Panc1 (cell line): ENCODE data around the gene RPL41. TPM values are rescaled to one million over a fixed set of nuclear protein-coding genes. Genes with fewer than 3 reads are reported as not detected.

ENCODE experiments used
- ATAC-seq: fragments of 200-7000 bp; cut with Tn5 transposase; 2 replicates; pipeline ENCODE4 v1.9.1; 2020; ENCODE audit warnings: mild to moderate bottlenecking, moderate library complexity
- BruUV-seq: library from RNA; stranded (reverse); fragments of 400-500 nt; replicated peaks from 2 replicates; lab custom pipeline; 2021; lab: Mats Ljungman, UMichigan
- CTCF ChIA-PET: fragments of 300-600 bp; sonication (Branson Sonifier 250); formaldehyde crosslinking; loops from one replicate; lab custom pipeline; 2022; ENCODE audit warnings: antibody characterized with exemption; lab: Charles Lee
- POLR2A ChIA-PET: fragments of 300-600 bp; sonication (Branson Sonifier 250); formaldehyde crosslinking; loops from one replicate; lab custom pipeline; 2022; ENCODE audit warnings: antibody characterized with exemption; lab: Charles Lee
- DNase-seq: peaks from one replicate; pipeline ENCODE4 v3.0.0-alpha.2; 2010; ENCODE audit warnings: low read depth, low spot score
- H3K27ac ChIP-seq: 2 replicates; pipeline ENCODE4 v1.5.1; 2011; ENCODE audit warnings: mild to moderate bottlenecking, low read length, inconsistent platforms
- H3K27me3 ChIP-seq: fragments of 200-500 bp; sonication (Bioruptor generic); 2 replicates; pipeline ENCODE4 v1.6.0; 2014; ENCODE audit warnings: low read length, inconsistent platforms; ENCODE audit not compliant: control insufficient read depth, insufficient read depth
- H3K36me3 ChIP-seq: fragments of 200-500 bp; sonication (Bioruptor generic); 2 replicates; pipeline ENCODE4 v1.5.1; 2014; ENCODE audit warnings: inconsistent platforms, mild to moderate bottlenecking, low read length, moderate library complexity; ENCODE audit not compliant: control insufficient read depth, insufficient read depth
- H3K4me1 ChIP-seq: 2 replicates; pipeline ENCODE4 v1.5.1; 2011; ENCODE audit warnings: inconsistent platforms, mild to moderate bottlenecking, low read length, moderate library complexity; ENCODE audit not compliant: control insufficient read depth, insufficient read depth
- H3K4me3 ChIP-seq, 2 experiments: 2 replicates each; pipeline ENCODE4 v1.5.1; 2011 to 2012; ENCODE audit warnings: low read depth in 2 of 2, low read length in 2 of 2, mild to moderate bottlenecking in 2 of 2, inconsistent platforms in 1 of 2, moderate library complexity in 1 of 2
- H3K9me3 ChIP-seq: fragments of 200-500 bp; sonication (Bioruptor generic); 2 replicates; pipeline ENCODE4 v1.5.1; 2014; ENCODE audit warnings: low read depth, mild to moderate bottlenecking, inconsistent platforms, low read length, moderate library complexity; ENCODE audit not compliant: control insufficient read depth, insufficient read depth
- CTCF ChIP-seq: fragments of 450-650 bp; IDR thresholded peaks from 2 replicates; pipeline ENCODE4 v1.5.1; 2017; ENCODE audit warnings: mild to moderate bottlenecking
- POLR2AphosphoS5 ChIP-seq: IDR thresholded peaks from 2 replicates; pipeline ENCODE4 v1.6.1; 2012; ENCODE audit warnings: mild to moderate bottlenecking, low read depth, low read length, moderate library complexity
- SIN3A ChIP-seq: IDR thresholded peaks from 2 replicates; pipeline ENCODE4 v1.6.1; 2012; ENCODE audit warnings: low read depth, mild to moderate bottlenecking, low read length, moderate library complexity, borderline replicate concordance; ENCODE audit not compliant: insufficient read depth
- TCF7L2 ChIP-seq: IDR thresholded peaks from 2 replicates; pipeline ENCODE4 v1.6.1; 2011; ENCODE audit warnings: mild to moderate bottlenecking, low read depth, low read length, inconsistent platforms
- in situ Hi-C: cut with HindIII; loops from 2 replicates; pipeline ENCODE4 v1.10.0; 2016; ENCODE audit warnings: low sequenced_read_pairs, low pct_unique_long_range_greater_than_20kb
- intact Hi-C: fragments of 100-400 bp; cut with micrococcal nuclease; formaldehyde crosslinking; loops from one replicate; pipeline ENCODE4 v1.10.0; 2022; ENCODE audit not compliant: unreplicated experiment
- total RNA-seq: library from RNA; stranded (reverse); gene quantifications from one replicate; pipeline ENCODE4 v1.2.1, GENCODE V29; 2021; ENCODE audit not compliant: unreplicated experiment
- TF ChIP-seq, protein P1 (sequence below), 2 experiments: IDR thresholded peaks; 2 replicates each; pipeline ENCODE4 v1.6.1; 2011 to 2012; ENCODE audit warnings: low read depth in 2 of 2, control low read depth in 1 of 2, low read length in 1 of 2, mild to moderate bottlenecking in 1 of 2, moderate library complexity in 1 of 2; ENCODE audit not compliant: insufficient read depth in 1 of 2

Gene RPL41
- total RNA-seq, 1 experiment from 2014 or later: 2,264 TPM

GRCh38 chr12:56078931-56079722 is 37.3 kb upstream of the RPL41 start:
- peak; percentile 95 for ATAC-seq
- TF ChIP-seq TCF7L2 (no peak), CTCF (peak; percentile 96), SIN3A (peak; percentile 37; the same call in 1 of the 2 replicates), POLR2AphosphoS5 (0 out of 2 replicates have a peak, but pooled peaks have one; percentile 44)
- TF ChIP-seq, protein P1, sequence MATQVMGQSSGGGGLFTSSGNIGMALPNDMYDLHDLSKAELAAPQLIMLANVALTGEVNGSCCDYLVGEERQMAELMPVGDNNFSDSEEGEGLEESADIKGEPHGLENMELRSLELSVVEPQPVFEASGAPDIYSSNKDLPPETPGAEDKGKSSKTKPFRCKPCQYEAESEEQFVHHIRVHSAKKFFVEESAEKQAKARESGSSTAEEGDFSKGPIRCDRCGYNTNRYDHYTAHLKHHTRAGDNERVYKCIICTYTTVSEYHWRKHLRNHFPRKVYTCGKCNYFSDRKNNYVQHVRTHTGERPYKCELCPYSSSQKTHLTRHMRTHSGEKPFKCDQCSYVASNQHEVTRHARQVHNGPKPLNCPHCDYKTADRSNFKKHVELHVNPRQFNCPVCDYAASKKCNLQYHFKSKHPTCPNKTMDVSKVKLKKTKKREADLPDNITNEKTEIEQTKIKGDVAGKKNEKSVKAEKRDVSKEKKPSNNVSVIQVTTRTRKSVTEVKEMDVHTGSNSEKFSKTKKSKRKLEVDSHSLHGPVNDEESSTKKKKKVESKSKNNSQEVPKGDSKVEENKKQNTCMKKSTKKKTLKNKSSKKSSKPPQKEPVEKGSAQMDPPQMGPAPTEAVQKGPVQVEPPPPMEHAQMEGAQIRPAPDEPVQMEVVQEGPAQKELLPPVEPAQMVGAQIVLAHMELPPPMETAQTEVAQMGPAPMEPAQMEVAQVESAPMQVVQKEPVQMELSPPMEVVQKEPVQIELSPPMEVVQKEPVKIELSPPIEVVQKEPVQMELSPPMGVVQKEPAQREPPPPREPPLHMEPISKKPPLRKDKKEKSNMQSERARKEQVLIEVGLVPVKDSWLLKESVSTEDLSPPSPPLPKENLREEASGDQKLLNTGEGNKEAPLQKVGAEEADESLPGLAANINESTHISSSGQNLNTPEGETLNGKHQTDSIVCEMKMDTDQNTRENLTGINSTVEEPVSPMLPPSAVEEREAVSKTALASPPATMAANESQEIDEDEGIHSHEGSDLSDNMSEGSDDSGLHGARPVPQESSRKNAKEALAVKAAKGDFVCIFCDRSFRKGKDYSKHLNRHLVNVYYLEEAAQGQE (IDR thresholded peaks at IDR 0.05; ENCODE audit: insufficient read depth in 1 of 2, low read depth in 2 of 2, low read length in 1 of 2): no peak
- H3K27ac ChIP-seq: peak overlapping the region; percentile 82
- DNase-seq: peak; percentile 83
- H3K4me1 ChIP-seq: peaks cover 6% of the 10 kb centered on the region
- POLR2A ChIA-PET: interaction anchor here (0.5 to 0.6 kb wide), 2 partner anchors 29 to 100 kb away, joined by 3 to 4 read pairs; no protein-coding TSS in a partner anchor
- peak overlapping the region; percentile 58 to 84 for H3K4me3 ChIP-seq
- no peaks in the 10 kb centered on the region for H3K27me3 ChIP-seq
- in situ Hi-C loops: no loop called here
- H3K36me3 ChIP-seq: no peaks in the 10 kb centered on the region; the same call in 1 of the 2 replicates
- BruUV-seq: no TSS peak
- H3K9me3 ChIP-seq: no peaks in the 10 kb centered on the region
- intact Hi-C loops: no loop called here
- CTCF ChIA-PET: no interaction called here

GRCh38 chr12:56079723-56080555 is 36.5 kb upstream of the RPL41 start, which contains the start of gene ERBB3:
Gene ERBB3 (plus strand): TSS chr12:56080165. CDS start chr12:56080301, 136 bp downstream.
- no TSS peak for BruUV-seq
- peaks cover 6% of the 10 kb centered on the region for H3K4me1 ChIP-seq
- intact Hi-C loops: no loop called here
- POLR2A ChIA-PET: interaction anchor here (0.5 kb wide), 1 partner anchor 30 kb away, joined by 4 read pairs; no protein-coding TSS in a partner anchor
- TF ChIP-seq SIN3A (no peak), CTCF (no peak), POLR2AphosphoS5 (no peak), TCF7L2 (no peak)
- TF ChIP-seq, protein P1 (IDR thresholded peaks at IDR 0.05; ENCODE audit: insufficient read depth in 1 of 2, low read depth in 2 of 2, low read length in 1 of 2): no peak
- H3K4me3 ChIP-seq: peak within 1 kb of the TSS; percentile 58 to 84
- H3K27ac ChIP-seq: peak within 1 kb of the TSS; percentile 82
- no peaks in the 10 kb centered on the region for H3K27me3 ChIP-seq
- ATAC-seq: peak; percentile 69
- CTCF ChIA-PET: no interaction called here
- in situ Hi-C loops: no loop called here
- H3K36me3 ChIP-seq: no peaks in the 10 kb centered on the region; the same call in 1 of the 2 replicates
- DNase-seq: peak; percentile 36
- H3K9me3 ChIP-seq: no peaks in the 10 kb centered on the region
